H9 (cell line): ENCODE results near the gene ERC1. TPM values are rescaled to one million over a fixed set of nuclear protein-coding genes. Genes with fewer than 3 reads are reported as not detected.

Source experiments
- DNase-seq: peaks from one replicate; pipeline ENCODE4 v3.0.0-alpha.2; 2017
- H2AFZ ChIP-seq: one replicate; pipeline ENCODE4 v1.6.1; 2013; ENCODE audit warnings: mild to moderate bottlenecking, low read length, control low read depth, moderate library complexity
- H2AK5ac ChIP-seq: 2 replicates; pipeline ENCODE4 v1.6.1; 2013; ENCODE audit warnings: low read length, control low read depth, mixed read lengths; ENCODE audit not compliant: insufficient read length
- H2BK120ac ChIP-seq: one replicate; pipeline ENCODE4 v1.6.1; 2013; ENCODE audit warnings: low read depth, mild to moderate bottlenecking, low read length, control low read depth, inconsistent platforms; ENCODE audit not compliant: poor library complexity, severe bottlenecking
- H2BK12ac ChIP-seq: 2 replicates; pipeline ENCODE4 v1.6.1; 2013; ENCODE audit warnings: low read length, control low read depth, mixed read lengths, low read depth; ENCODE audit not compliant: insufficient read length
- H2BK15ac ChIP-seq: 2 replicates; pipeline ENCODE4 v1.6.1; 2013; ENCODE audit warnings: low read depth, low read length, control low read depth
- H2BK20ac ChIP-seq: one replicate; pipeline ENCODE4 v1.6.1; 2013; ENCODE audit warnings: low read depth, mild to moderate bottlenecking, low read length, control low read depth, inconsistent platforms; ENCODE audit not compliant: poor library complexity, severe bottlenecking
- H2BK5ac ChIP-seq: 2 replicates; pipeline ENCODE4 v1.6.1; 2013; ENCODE audit warnings: low read length, control low read depth, mixed read lengths; ENCODE audit not compliant: insufficient read length
- H3K14ac ChIP-seq: 2 replicates; pipeline ENCODE4 v1.6.1; 2013; ENCODE audit warnings: low read length, control low read depth; ENCODE audit not compliant: insufficient read depth
- H3K18ac ChIP-seq: 2 replicates; pipeline ENCODE4 v1.6.1; 2013; ENCODE audit warnings: low read depth, mild to moderate bottlenecking, mixed read lengths, low read length, control low read depth; ENCODE audit not compliant: insufficient read length
- H3K23ac ChIP-seq: 2 replicates; pipeline ENCODE4 v1.6.1; 2013; ENCODE audit warnings: low read length, control low read depth, mixed read lengths, low read depth; ENCODE audit not compliant: insufficient read length
- H3K23me2 ChIP-seq: 2 replicates; pipeline ENCODE4 v1.6.1; 2013; ENCODE audit warnings: low read depth, mild to moderate bottlenecking, mixed read lengths, low read length, control low read depth; ENCODE audit not compliant: insufficient read length, poor library complexity, severe bottlenecking
- H3K27ac ChIP-seq: 2 replicates; pipeline ENCODE4 v1.5.1; 2013; ENCODE audit warnings: low read length, control low read depth, mixed read lengths, low read depth; ENCODE audit not compliant: insufficient read length
- H3K27me3 ChIP-seq: 2 replicates; pipeline ENCODE4 v1.6.1; 2013; ENCODE audit warnings: low read length, control low read depth, inconsistent platforms; ENCODE audit not compliant: insufficient read depth
- H3K4ac ChIP-seq: 2 replicates; pipeline ENCODE4 v1.6.1; 2013; ENCODE audit warnings: low read depth, mild to moderate bottlenecking, control low read depth, inconsistent platforms, low read length, moderate library complexity
- H3K4me1 ChIP-seq: 2 replicates; pipeline ENCODE4 v1.6.1; 2013; ENCODE audit warnings: low read length, control low read depth, inconsistent platforms; ENCODE audit not compliant: insufficient read depth
- H3K4me2 ChIP-seq: 2 replicates; pipeline ENCODE4 v1.6.1; 2013; ENCODE audit warnings: low read length, control low read depth, mixed read lengths; ENCODE audit not compliant: insufficient read length, insufficient read depth
- H3K56ac ChIP-seq: 2 replicates; pipeline ENCODE4 v1.6.1; 2013; ENCODE audit warnings: low read depth, mild to moderate bottlenecking, mixed read lengths, low read length, control low read depth; ENCODE audit not compliant: insufficient read length
- H3K79me1 ChIP-seq: 2 replicates; pipeline ENCODE4 v1.6.1; 2013; ENCODE audit warnings: low read depth, mild to moderate bottlenecking, moderate library complexity, low read length, control low read depth, inconsistent platforms; ENCODE audit not compliant: insufficient read depth, poor library complexity, severe bottlenecking
- H3K79me2 ChIP-seq: 2 replicates; pipeline ENCODE4 v1.6.1; 2013; ENCODE audit warnings: low read length, control low read depth, inconsistent platforms; ENCODE audit not compliant: insufficient read depth
- H3K9ac ChIP-seq: 2 replicates; pipeline ENCODE4 v1.6.1; 2013; ENCODE audit warnings: low read length, control low read depth, mixed read lengths; ENCODE audit not compliant: insufficient read length; ENCODE audit errors: extremely low read depth
- H3K9me3 ChIP-seq: one replicate; pipeline ENCODE4 v1.6.1; 2013; ENCODE audit warnings: low read depth, low read length, inconsistent platforms; ENCODE audit not compliant: control insufficient read depth
- H3T11ph ChIP-seq: one replicate; pipeline ENCODE4 v1.6.1; 2013; ENCODE audit warnings: mild to moderate bottlenecking, low read length, control low read depth, inconsistent platforms
- H4K20me1 ChIP-seq: one replicate; pipeline ENCODE4 v1.6.1; 2013; ENCODE audit not compliant: control insufficient read depth, insufficient read length, insufficient read depth
- H4K5ac ChIP-seq: 2 replicates; pipeline ENCODE4 v1.6.1; 2013; ENCODE audit warnings: low read depth, mild to moderate bottlenecking, mixed read lengths, low read length, control low read depth; ENCODE audit not compliant: insufficient read length
- H4K8ac ChIP-seq: replicated peaks from 2 replicates; pipeline ENCODE4 v1.6.1; 2013; ENCODE audit warnings: low read length, control low read depth, mixed read lengths, low read depth; ENCODE audit not compliant: insufficient read length
- H4K91ac ChIP-seq: 2 replicates; pipeline ENCODE4 v1.6.1; 2013; ENCODE audit warnings: low read depth, mild to moderate bottlenecking, moderate library complexity, mixed read lengths, low read length, control low read depth; ENCODE audit not compliant: insufficient read length
- H3K27ac Mint-ChIP-seq, 3 experiments: 2 replicates in 2 of 3; 3 replicates in 1 of 3; pipeline ENCODE4 v1.8.0; 2020 to 2021; ENCODE audit warnings: mixed read lengths in 3 of 3, mild to moderate bottlenecking in 1 of 3, moderate library complexity in 1 of 3
- H3K27me3 Mint-ChIP-seq: 2 replicates; pipeline ENCODE4 v1.8.0; 2021; ENCODE audit warnings: low read depth, mild to moderate bottlenecking, moderate library complexity, mixed read lengths
- H3K36me3 Mint-ChIP-seq, 3 experiments: 2 replicates in 2 of 3; 3 replicates in 1 of 3; pipeline ENCODE4 v1.8.0; 2020 to 2021; ENCODE audit warnings: low read depth in 3 of 3, mixed read lengths in 3 of 3; ENCODE audit not compliant: insufficient read depth in 1 of 3
- H3K4me1 Mint-ChIP-seq, 2 experiments: 2 replicates each; pipeline ENCODE4 v1.8.0; 2020; ENCODE audit warnings: mixed read lengths in 2 of 2
- H3K4me3 Mint-ChIP-seq, 2 experiments: 2 replicates in 1 of 2; 3 replicates in 1 of 2; pipeline ENCODE4 v1.8.0; 2020 to 2021; ENCODE audit warnings: mild to moderate bottlenecking in 2 of 2, mixed read lengths in 2 of 2, moderate library complexity in 1 of 2
- H3K9me3 Mint-ChIP-seq, 2 experiments: 2 replicates in 1 of 2; 3 replicates in 1 of 2; pipeline ENCODE4 v1.8.0; 2020; ENCODE audit warnings: mild to moderate bottlenecking in 2 of 2, mixed read lengths in 2 of 2, moderate library complexity in 1 of 2
- CTCF ChIP-seq: fragments of 200-600 bp; sonication (generic); conservative IDR thresholded peaks from 3 replicates; pipeline ENCODE4 v1.8.0; 2021; ENCODE audit warnings: antibody characterized with exemption, mild to moderate bottlenecking
- WGBS: extraction: QIAGEN DNeasy Blood & Tissue Kit; methylation state at CpG from one replicate; pipeline ENCODE4 v1.1.7; 2013; ENCODE audit warnings: missing lambda C conversion rate, low lambda C conversion rate, mixed read lengths; ENCODE audit not compliant: insufficient read length; ENCODE audit errors: extremely low coverage; 5-methylcytosine and 5-hydroxymethylcytosine counted together
- total RNA-seq: library from RNA; stranded (reverse); gene quantifications from 2 replicates; pipeline ENCODE4 v1.2.1, GENCODE V29; 2021

Gene ERC1
- total RNA-seq, 1 experiment from 2014 or later, result 51.2 TPM

- no CpG with 5 or more reads among the region's 3 CpGs for WGBS
- H2BK20ac ChIP-seq, result no peak overlapping the region
- Mint-ChIP-seq H3K4me1 (peaks cover 0 to 3% of the 10 kb centered on the region in 2 experiments; a peak in 1 of 4 replicates), H3K36me3 (no peaks in the 10 kb centered on the region; a peak in 1 of 7 replicates), H3K9me3 (no peaks in the 10 kb centered on the region), H3K4me3 (no peak overlapping the region), H3K27me3 (no peaks in the 10 kb centered on the region), H3K27ac (no peak overlapping the region)
- no peak overlapping the region for H4K91ac ChIP-seq
- no peaks in the 10 kb centered on the region for H3K23me2 ChIP-seq
- no peak overlapping the region for H3K56ac ChIP-seq
- H3K27ac ChIP-seq, result no peak overlapping the region
- no peaks in the 10 kb centered on the region for H4K20me1 ChIP-seq
- H3K9ac ChIP-seq, result no peak overlapping the region
- H3K27me3 ChIP-seq, result no peaks in the 10 kb centered on the region
- no peak overlapping the region for H3K23ac ChIP-seq
- no peak overlapping the region for H3K4ac ChIP-seq
- H3K4me2 ChIP-seq, result no peak overlapping the region
- no peak overlapping the region for H2BK5ac ChIP-seq
- H3T11ph ChIP-seq, result no peak overlapping the region
- no peak for TF ChIP-seq CTCF
- no peak overlapping the region for H2BK12ac ChIP-seq
- no peak overlapping the region for H2AFZ ChIP-seq
- H2BK120ac ChIP-seq, result no peak overlapping the region
- no peak overlapping the region for H3K14ac ChIP-seq
- no peaks in the 10 kb centered on the region for H3K4me1 ChIP-seq
- no peaks in the 10 kb centered on the region for H3K9me3 ChIP-seq
- no peak overlapping the region for H4K8ac ChIP-seq
- no peak overlapping the region for H2BK15ac ChIP-seq
- DNase-seq, result no peak
- H2AK5ac ChIP-seq, result no peak overlapping the region
- no peak overlapping the region for H4K5ac ChIP-seq
- peaks cover 2% of the 10 kb centered on the region; the same call in 1 of the 2 replicates for H3K79me2 ChIP-seq
- H3K79me1 ChIP-seq, result peaks cover 3% of the 10 kb centered on the region
- no peak overlapping the region for H3K18ac ChIP-seq
Measured at GRCh38 chr12:1071182-1071581, 80.2 kb downstream of the ERC1 start.
